GM21528 (cell line): ENCODE data around the gene SLC40A1.

Experiments
- ATAC-seq: cut with Tn5 transposase; IDR thresholded peaks from one replicate; pipeline ENCODE4 v1.9.1; 2021; ENCODE audit warnings: mild to moderate bottlenecking, moderate library complexity; ENCODE audit not compliant: unreplicated experiment, low FRiP score

SLC40A1 gene

GRCh38 chr2:189542145-189542882, 38.3 kb downstream of the SLC40A1 start:
- no peak for ATAC-seq

GRCh38 chr2:189541591-189541990, 39.0 kb downstream of the SLC40A1 start:
- no peak for ATAC-seq

DNA sequence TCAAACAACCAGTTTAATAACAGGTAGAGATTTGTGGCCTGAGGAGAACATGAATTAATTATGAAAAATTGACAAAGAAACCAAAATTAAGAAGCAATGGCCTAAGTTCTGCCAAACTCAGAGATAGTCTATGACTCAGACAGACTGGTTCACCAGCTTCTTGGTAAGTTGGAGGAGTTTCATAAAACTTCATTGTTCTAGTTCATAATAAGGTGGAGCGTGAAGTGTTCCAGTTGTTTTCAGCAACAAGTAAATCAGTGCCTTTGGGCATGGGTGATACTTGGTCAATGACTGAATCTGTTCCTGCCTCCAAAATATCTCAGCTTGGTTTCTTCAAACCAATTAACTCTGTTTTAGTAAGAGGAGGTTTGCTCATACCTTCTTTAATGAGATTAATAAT, 40.0 kb downstream of the SLC40A1 start:
- ATAC-seq, result no peak

DNA sequence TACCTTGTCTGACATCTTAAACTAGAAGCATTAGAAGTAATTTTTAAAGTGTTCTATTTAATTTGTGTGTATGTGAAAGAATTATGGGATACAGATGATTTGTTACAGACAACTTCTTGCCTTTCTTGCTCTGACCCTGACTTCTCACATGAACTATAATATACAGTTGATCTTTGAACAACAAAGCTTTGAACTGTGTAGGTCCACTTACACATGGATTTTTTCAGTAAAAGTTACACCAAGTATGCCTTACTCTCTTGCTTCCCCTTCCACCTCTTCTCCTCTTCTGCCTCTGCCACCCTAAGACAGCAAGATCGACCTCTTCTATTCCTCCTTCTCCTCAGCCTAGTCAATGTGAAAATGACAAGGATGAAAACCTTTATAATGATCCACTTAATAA, 42.2 kb downstream of the SLC40A1 start:
- no peak for ATAC-seq

DNA sequence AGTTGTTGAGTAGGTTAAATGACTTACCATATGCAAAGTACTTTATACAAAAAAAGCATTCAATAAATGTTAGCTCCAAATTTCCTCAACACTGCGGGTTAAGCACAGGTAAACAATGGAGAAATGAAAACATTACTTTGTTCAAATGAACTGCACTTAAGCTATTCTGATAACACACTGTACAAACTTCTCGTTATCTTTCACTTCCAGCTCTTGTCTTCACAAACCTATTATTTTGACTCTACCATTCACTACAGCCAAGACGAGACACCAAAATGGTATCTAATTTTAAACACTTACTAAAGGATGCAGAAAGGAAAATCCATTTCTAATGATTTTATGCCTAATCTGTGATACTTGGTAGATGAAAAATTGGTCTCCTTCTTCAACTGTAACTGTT, 43.8 kb downstream of the SLC40A1 start:
- ATAC-seq, result no peak

- ATAC-seq, result no peak
Observed at GRCh38 chr2:189534854-189535832, 45.4 kb downstream of the SLC40A1 start.

DNA sequence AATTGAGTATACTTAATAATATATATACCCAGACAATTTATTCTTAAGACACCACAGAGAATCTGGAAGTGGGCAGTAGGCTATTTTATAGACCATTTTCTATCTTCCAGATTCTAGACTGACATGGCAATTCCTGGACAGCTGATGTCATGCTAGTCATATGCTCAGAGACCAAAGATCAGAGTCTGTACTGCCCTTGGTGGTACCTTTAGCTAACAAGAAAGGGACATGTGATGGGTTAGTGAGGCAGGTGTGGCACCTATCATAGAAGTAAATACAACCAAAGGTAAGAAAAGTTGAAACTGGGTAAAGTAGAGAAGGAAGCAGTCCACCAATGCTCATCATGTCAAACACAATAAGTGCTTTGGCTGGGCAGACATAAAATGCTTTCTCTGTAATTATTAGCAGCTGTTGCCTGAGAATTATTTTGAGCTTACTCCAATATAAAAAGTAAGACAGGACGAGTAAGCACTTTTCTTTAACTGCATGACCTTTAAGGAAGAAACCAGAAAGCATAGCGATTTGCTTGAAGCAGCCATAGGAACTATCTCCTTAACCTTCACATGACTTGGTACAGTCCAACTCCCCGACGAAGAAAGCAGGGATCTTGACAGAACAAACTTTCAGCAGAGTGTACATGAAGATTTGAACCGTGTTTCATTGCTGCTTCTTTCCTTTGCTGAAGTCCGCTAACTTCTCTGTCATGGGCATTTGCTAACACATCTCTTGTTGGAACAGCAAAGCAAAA, 47.1 kb downstream of the SLC40A1 start:
- no peak for ATAC-seq

GRCh38 chr2:189530965-189531637, 49.5 kb downstream of the SLC40A1 start:
- ATAC-seq, result no peak

DNA sequence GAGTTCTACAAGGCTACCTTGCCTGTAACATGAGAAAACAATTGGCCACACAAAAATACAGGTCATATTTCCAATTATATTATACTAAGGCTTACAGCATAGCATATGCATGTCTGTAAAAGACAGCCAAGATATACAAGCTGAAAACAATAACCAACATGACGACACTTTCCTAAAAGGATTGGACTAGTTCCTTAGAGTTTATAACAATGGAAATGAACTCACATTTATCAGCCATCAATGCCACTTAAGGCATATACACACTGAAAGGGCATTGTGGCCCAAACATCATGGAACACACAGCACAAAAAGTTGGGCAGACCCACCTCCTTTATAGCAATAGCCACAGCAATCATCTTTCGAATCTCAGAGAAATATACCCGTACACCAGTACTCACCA, 52.0 kb downstream of the SLC40A1 start:
- no peak for ATAC-seq

DNA sequence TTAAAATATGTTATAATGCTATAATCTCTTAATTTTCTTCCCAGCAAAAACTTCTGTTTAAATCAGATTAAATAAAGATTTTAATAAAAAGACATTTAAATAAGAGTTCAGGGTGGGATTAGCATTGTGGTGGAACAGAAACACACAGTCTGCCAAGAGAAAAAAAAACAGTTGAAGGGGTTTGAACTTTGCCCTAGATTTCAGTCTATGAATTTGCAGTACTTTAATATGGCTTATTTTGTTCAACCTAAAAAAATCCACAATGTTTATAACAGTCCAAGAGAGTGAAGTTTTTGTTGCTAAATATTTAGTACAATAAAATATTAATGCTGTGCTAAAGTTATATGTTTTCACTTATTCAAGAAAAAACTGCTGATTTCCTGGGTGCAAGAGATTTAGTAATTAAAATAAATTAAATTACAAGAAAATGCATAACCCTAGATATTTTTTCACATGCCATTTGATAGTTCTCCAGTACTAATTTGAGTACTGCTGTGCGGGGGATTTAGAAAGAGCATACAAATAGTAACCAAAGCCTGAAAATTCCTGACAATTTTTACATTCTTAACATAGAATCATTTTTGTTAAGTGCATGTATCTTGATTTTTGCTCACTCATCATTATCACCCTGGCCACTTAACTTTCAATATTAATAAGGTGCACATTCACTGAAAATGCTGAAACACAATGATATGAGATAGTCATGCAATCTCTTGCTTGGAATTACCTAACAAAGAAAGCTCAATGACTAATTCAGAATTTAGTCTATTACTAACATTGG, 52.6 kb downstream of the SLC40A1 start:
- no peak for ATAC-seq

- ATAC-seq, result no peak
Observed at GRCh38 chr2:189527041-189527750, 53.4 kb downstream of the SLC40A1 start.

DNA sequence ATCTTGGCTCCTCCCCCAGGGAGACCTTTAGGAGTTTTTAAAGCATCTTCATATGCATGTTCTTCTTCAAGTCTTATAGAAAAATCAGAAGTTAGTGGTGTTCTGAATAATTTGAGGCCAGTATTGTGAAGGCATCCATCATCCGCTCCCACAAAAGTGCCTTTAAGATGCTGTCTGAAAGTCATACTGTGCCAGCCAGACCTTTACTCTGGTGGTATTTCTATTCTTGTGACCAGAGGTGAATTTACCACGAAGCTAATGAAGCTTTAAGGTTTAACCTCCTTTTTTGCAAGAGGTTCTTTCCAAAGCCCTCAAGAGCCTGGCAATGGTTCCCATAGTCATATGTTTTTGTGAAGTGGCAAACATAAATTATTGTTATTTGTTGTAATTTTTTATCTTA, 54.3 kb downstream of the SLC40A1 start:
- no peak for ATAC-seq

DNA sequence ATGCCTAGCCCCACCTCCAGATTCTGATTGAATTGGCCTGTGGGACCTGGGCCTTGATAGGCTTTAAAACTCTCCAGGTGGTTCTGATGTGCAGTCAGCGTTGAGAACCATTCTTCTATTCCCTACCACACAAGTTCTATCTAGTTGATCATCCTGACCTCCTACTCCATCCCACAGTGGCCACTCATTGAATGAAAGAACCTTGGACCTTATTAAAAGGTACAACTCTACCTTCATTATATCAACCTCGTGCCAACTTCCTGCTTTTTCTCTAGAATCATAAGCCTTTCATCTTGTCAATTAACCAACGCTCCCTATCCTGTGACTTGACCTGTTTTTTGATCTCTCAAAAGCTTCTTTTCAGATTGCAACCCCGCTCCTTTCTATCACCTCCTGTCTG, 55.8 kb downstream of the SLC40A1 start:
- ATAC-seq, result no peak

DNA sequence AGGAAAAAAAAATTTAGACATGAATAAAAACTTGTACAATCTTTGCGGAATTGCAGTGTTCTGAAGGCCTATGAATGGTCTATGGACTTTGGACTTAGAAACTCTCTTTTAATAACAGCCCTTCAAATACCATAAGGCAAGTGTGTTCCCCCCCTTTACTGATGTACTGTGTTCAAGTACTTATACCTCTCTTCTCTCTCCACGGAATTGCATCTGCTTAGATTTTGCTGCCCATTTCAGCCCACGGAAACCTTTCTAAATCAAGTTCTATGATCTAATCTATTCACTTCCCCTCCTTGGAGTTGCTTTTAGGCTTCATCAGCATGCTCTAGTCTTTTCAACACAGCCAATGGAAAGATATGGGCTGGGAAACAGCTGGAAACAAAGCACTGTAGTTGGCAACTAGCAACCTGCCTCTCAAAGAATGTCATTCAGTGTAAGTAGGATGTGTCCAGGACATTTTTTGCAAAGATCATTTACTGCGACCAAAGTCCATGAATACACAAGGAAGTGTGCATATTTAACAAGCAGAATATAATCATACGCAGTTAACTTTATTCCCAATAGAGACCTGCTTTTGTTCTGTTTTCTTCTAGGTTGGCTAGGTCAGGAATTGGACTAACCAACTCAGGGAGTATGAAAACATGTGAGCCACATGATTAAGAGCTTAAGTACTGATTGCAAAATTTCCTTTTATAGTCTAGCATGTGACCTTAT, 58.0 kb downstream of the SLC40A1 start:
- ATAC-seq, result no peak

- no peak for ATAC-seq
Observed at GRCh38 chr2:189521699-189522434, 58.7 kb downstream of the SLC40A1 start.

DNA sequence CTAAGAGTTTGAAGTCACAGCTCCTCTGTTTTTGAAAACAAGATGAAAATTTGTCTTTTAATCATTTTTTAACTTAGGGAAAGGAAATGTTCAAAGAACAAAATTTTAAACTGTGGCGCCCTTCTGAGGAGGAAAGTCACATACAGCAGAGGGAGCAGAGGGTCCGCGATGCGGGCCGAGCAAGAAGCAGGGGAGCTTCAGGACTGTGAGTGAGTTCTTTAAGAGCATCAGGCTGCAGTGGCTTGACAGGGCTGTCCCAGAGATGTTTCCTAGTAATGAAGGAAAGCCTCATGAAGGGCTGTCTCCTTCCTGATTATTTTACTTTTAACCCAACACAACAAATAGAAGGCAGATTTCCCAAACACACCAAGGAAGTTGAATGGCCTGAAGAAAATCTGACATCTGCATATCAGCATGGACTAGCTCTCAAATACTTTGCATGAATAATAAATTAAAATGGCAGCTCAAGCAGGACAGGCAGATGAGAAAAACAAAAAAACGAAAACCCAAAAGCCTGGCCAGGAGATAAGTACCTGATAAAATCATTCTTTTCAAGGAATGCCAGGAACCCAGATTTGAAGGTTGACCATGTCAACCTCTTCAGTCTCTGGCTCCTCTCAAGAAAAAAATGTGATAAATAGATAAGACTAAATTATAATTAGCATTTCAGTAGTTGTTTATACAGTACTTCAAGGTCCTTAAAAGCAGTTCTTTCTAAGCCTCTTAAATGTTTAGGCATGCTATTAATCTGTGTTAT, 60.8 kb downstream of the SLC40A1 start:
- no peak for ATAC-seq
